Thyroid gland (tissue), 4 donors: Measurements from ENCODE around the gene AADACL4.

Source experiments
- CTCF ChIP-seq, 6 experiments: fragments of 200-600 bp in 3 of 6; fragments of 450-650 bp in 3 of 6; sonication (generic) in 3 of 6; IDR thresholded peaks; one replicate each; pipeline ENCODE4 v1.5.1; 2016 to 2019; ENCODE audit warnings: antibody characterized with exemption in 6 of 6, mild to moderate bottlenecking in 2 of 6, inconsistent platforms in 1 of 6, moderate library complexity in 1 of 6
- POLR2A ChIP-seq, 2 donors: fragments of 450-650 bp; IDR thresholded peaks; one replicate each; pipeline ENCODE4 v1.6.1; 2017; ENCODE audit warnings: antibody characterized with exemption in 2 of 2, mild to moderate bottlenecking in 2 of 2, moderate library complexity in 1 of 2

GRCh38 chr1:12662556-12662955, 18.7 kb downstream of the AADACL4 start:
- TF ChIP-seq CTCF (IDR thresholded peaks at IDR 0.05) = no peak
- TF ChIP-seq POLR2A (IDR thresholded peaks at IDR 0.05) = no peak
